Cerebellar nuclear complex (tissue), 1 donor: ENCODE data around the gene NEIL3.
"Not testable (repeated sequence)": the region's sequence is repeated elsewhere in the genome, so short reads cannot be mapped to it uniquely, and the experiment has no call there.

ENCODE experiments used
- DNase-seq, 2 experiments: peaks; one replicate each; lab custom pipeline; 2025; lab: John Stamatoyannopoulos, UW

Gene NEIL3

GRCh38 chr4:177302371-177303100 is 7.1 kb upstream of the NEIL3 start:
- DNase-seq: no peak

GRCh38 chr4:177304094-177304493 is 5.6 kb upstream of the NEIL3 start:
- no peak for DNase-seq

- not testable (repeated sequence) for DNase-seq
These were observed 4.8 kb upstream of the NEIL3 start for GRCh38 chr4:177304864-177305263.

- no peak for DNase-seq
These were observed 1.5 kb upstream of the NEIL3 start for GRCh38 chr4:177308125-177308524.

GRCh38 chr4:177308847-177309521 is 690 bp upstream of the NEIL3 start:
- no peak for DNase-seq

GRCh38 chr4:177311589-177311988 is 1.9 kb downstream of the NEIL3 start:
- DNase-seq: no peak

- no peak for DNase-seq
These were observed 3.6 kb downstream of the NEIL3 start for GRCh38 chr4:177313263-177313662.

GRCh38 chr4:177315767-177316464 is 6.2 kb downstream of the NEIL3 start:
- no peak for DNase-seq

GRCh38 chr4:177320721-177321120 is 11.0 kb downstream of the NEIL3 start:
- DNase-seq: no peak

GRCh38 chr4:177321647-177322046 is 12.0 kb downstream of the NEIL3 start:
- no peak for DNase-seq

GRCh38 chr4:177322266-177322665 is 12.6 kb downstream of the NEIL3 start:
- DNase-seq: no peak

- DNase-seq: no peak
These were observed 13.2 kb downstream of the NEIL3 start for GRCh38 chr4:177322881-177323280.

- DNase-seq: no peak
These were observed 13.7 kb downstream of the NEIL3 start for GRCh38 chr4:177323416-177323815.

- DNase-seq: no peak
These were observed 22.4 kb downstream of the NEIL3 start for GRCh38 chr4:177332119-177332518.

- no peak for DNase-seq
These were observed 30.1 kb downstream of the NEIL3 start for GRCh38 chr4:177339477-177340374.

- DNase-seq: no peak
These were observed 38.7 kb downstream of the NEIL3 start for GRCh38 chr4:177348348-177348747.

GRCh38 chr4:177349191-177349590 is 39.5 kb downstream of the NEIL3 start:
- DNase-seq: no peak

GRCh38 chr4:177351622-177352244 is 42.1 kb downstream of the NEIL3 start:
- no peak for DNase-seq

- DNase-seq: no peak
These were observed 46.5 kb downstream of the NEIL3 start for GRCh38 chr4:177356206-177356605.

- no peak for DNase-seq
These were observed 47.2 kb downstream of the NEIL3 start for GRCh38 chr4:177356921-177357320.

- no peak for DNase-seq
These were observed 57.7 kb downstream of the NEIL3 start for GRCh38 chr4:177367336-177367735.

- no peak for DNase-seq
These were observed 59.7 kb downstream of the NEIL3 start for GRCh38 chr4:177369372-177369771.
